SK-N-SH treated with all-trans-retinoic acid at 6 μM for 48 hours (cell line): Measurements from ENCODE around the gene MNAT1.
"Not testable (repeated sequence)": the region's sequence is repeated elsewhere in the genome, so short reads cannot be mapped to it uniquely, and the experiment has no call there.

Experiments used
- BACH2 ChIP-seq: fragments of 250-450 bp; sonication (Bioruptor Pico); IDR thresholded peaks from 2 replicates; pipeline ENCODE4 v1.9.0; 2021; ENCODE audit warnings: mild to moderate bottlenecking, borderline replicate concordance
- ISL1 ChIP-seq: fragments of 250-450 bp; sonication (Bioruptor Pico); IDR thresholded peaks from 2 replicates; pipeline ENCODE4 v2.1.2; 2022; ENCODE audit warnings: mild to moderate bottlenecking, moderate library complexity
- PATZ1 ChIP-seq: fragments of 250-450 bp; sonication (Bioruptor Pico); IDR thresholded peaks from 2 replicates; pipeline ENCODE4 v1.8.0; 2020; ENCODE audit warnings: mild to moderate bottlenecking, moderate library complexity, borderline replicate concordance
- RARB ChIP-seq: fragments of 250-450 bp; sonication (Bioruptor Pico); IDR thresholded peaks from 2 replicates; pipeline ENCODE4 v1.8.0; 2021; ENCODE audit warnings: mild to moderate bottlenecking, moderate library complexity
- TOX ChIP-seq: fragments of 250-450 bp; sonication (Bioruptor Pico); IDR thresholded peaks from 2 replicates; pipeline ENCODE4 v1.8.0; 2021; ENCODE audit warnings: mild to moderate bottlenecking, moderate library complexity, borderline replicate concordance
- ZFP3 ChIP-seq: fragments of 250-450 bp; sonication (Bioruptor Pico); IDR thresholded peaks from 2 replicates; pipeline ENCODE4 v1.5.0; 2020; ENCODE audit warnings: mild to moderate bottlenecking, moderate library complexity
- ZFP30 ChIP-seq: fragments of 450-650 bp; formaldehyde crosslinking; IDR thresholded peaks from 2 replicates; pipeline ENCODE4 v1.5.0; 2022; ENCODE audit warnings: mild to moderate bottlenecking, moderate library complexity
- ZNF565 ChIP-seq: fragments of 450-650 bp; formaldehyde crosslinking; conservative IDR thresholded peaks from 2 replicates; pipeline ENCODE4 v1.5.0; 2020; ENCODE audit warnings: low read depth, mild to moderate bottlenecking, moderate library complexity
- TF ChIP-seq, protein P1 (sequence below): fragments of 250-450 bp; sonication (Bioruptor Pico); IDR thresholded peaks from 2 replicates; pipeline ENCODE4 v1.5.1; 2020; ENCODE audit warnings: low read depth, mild to moderate bottlenecking, moderate library complexity
- TF ChIP-seq, protein P2 (sequence below): fragments of 250-450 bp; sonication (Bioruptor Pico); IDR thresholded peaks from 2 replicates; pipeline ENCODE4 v1.8.0; 2021; ENCODE audit warnings: low read depth, mild to moderate bottlenecking, moderate library complexity, borderline replicate concordance

- not testable (repeated sequence) for TF ChIP-seq PATZ1 (CRISPR knock-in tag); ZNF565 (CRISPR knock-in tag); TOX (CRISPR knock-in tag); BACH2 (CRISPR knock-in tag); RARB (CRISPR knock-in tag); ZFP30; ISL1 (CRISPR knock-in tag); ZFP3
- TF ChIP-seq, protein P1, sequence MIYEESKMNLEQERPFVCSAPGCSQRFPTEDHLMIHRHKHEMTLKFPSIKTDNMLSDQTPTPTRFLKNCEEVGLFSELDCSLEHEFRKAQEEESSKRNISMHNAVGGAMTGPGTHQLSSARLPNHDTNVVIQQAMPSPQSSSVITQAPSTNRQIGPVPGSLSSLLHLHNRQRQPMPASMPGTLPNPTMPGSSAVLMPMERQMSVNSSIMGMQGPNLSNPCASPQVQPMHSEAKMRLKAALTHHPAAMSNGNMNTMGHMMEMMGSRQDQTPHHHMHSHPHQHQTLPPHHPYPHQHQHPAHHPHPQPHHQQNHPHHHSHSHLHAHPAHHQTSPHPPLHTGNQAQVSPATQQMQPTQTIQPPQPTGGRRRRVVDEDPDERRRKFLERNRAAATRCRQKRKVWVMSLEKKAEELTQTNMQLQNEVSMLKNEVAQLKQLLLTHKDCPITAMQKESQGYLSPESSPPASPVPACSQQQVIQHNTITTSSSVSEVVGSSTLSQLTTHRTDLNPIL (CRISPR knock-in tag): not testable (repeated sequence)
- TF ChIP-seq, protein P2, sequence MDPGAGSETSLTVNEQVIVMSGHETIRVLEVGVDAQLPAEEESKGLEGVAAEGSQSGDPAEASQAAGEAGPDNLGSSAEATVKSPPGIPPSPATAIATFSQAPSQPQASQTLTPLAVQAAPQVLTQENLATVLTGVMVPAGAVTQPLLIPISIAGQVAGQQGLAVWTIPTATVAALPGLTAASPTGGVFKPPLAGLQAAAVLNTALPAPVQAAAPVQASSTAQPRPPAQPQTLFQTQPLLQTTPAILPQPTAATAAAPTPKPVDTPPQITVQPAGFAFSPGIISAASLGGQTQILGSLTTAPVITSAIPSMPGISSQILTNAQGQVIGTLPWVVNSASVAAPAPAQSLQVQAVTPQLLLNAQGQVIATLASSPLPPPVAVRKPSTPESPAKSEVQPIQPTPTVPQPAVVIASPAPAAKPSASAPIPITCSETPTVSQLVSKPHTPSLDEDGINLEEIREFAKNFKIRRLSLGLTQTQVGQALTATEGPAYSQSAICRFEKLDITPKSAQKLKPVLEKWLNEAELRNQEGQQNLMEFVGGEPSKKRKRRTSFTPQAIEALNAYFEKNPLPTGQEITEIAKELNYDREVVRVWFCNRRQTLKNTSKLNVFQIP (CRISPR knock-in tag): not testable (repeated sequence)
These were observed 117.1 kb downstream of the MNAT1 start for GRCh38 chr14:60851692-60852091.
